GM19025 (cell line): Measurements from ENCODE around the gene CERS3.

Experiments
- ATAC-seq: cut with Tn5 transposase; IDR thresholded peaks from one replicate; pipeline ENCODE4 v1.9.1; 2021; ENCODE audit warnings: mild to moderate bottlenecking, low read depth, moderate library complexity; ENCODE audit not compliant: unreplicated experiment

Gene CERS3

GRCh38 chr15:100528833-100529428, at the start of gene CERS3:
TSS of gene CERS3 (minus strand) at chr15:100528950. CDS start at chr15:100501849, 27,101 bp downstream.
- ATAC-seq, result no peak

GRCh38 chr15:100573526-100573925, 44.8 kb upstream of the CERS3 start:
- ATAC-seq, result no peak

GRCh38 chr15:100572362-100572983, 43.7 kb upstream of the CERS3 start:
- ATAC-seq, result no peak

- no peak for ATAC-seq
These were observed 42.9 kb upstream of the CERS3 start for GRCh38 chr15:100571592-100572167.

- no peak for ATAC-seq
These were observed 42.1 kb upstream of the CERS3 start for GRCh38 chr15:100570735-100571313.

- ATAC-seq, result no peak
These were observed 41.5 kb upstream of the CERS3 start for GRCh38 chr15:100570275-100570674.

GRCh38 chr15:100569391-100569790, 40.6 kb upstream of the CERS3 start:
- ATAC-seq, result no peak

GRCh38 chr15:100566850-100567628, 38.3 kb upstream of the CERS3 start:
- no peak for ATAC-seq

- ATAC-seq, result no peak
These were observed 36.8 kb upstream of the CERS3 start for GRCh38 chr15:100565591-100565990.

GRCh38 chr15:100560323-100560722, 31.6 kb upstream of the CERS3 start:
- no peak for ATAC-seq

GRCh38 chr15:100559330-100559729, 30.6 kb upstream of the CERS3 start:
- ATAC-seq, result no peak

GRCh38 chr15:100558771-100559254, 30.1 kb upstream of the CERS3 start:
- no peak for ATAC-seq

- ATAC-seq, result no peak
These were observed 24.7 kb upstream of the CERS3 start for GRCh38 chr15:100553468-100553867.

- no peak for ATAC-seq
These were observed 19.2 kb upstream of the CERS3 start for GRCh38 chr15:100547961-100548360.

GRCh38 chr15:100544946-100545345, 16.2 kb upstream of the CERS3 start:
- no peak for ATAC-seq

- no peak for ATAC-seq
These were observed 15.6 kb upstream of the CERS3 start for GRCh38 chr15:100544338-100544841.

- ATAC-seq, result no peak
These were observed 13.5 kb upstream of the CERS3 start for GRCh38 chr15:100542290-100542689.

- ATAC-seq, result no peak
These were observed 8.6 kb upstream of the CERS3 start for GRCh38 chr15:100537331-100537730.

GRCh38 chr15:100536733-100537132, 8.0 kb upstream of the CERS3 start:
- no peak for ATAC-seq

- ATAC-seq, result no peak
These were observed 5.1 kb upstream of the CERS3 start for GRCh38 chr15:100533886-100534285.
